ENCODE measurements around the gene CDYL.

DNA sequence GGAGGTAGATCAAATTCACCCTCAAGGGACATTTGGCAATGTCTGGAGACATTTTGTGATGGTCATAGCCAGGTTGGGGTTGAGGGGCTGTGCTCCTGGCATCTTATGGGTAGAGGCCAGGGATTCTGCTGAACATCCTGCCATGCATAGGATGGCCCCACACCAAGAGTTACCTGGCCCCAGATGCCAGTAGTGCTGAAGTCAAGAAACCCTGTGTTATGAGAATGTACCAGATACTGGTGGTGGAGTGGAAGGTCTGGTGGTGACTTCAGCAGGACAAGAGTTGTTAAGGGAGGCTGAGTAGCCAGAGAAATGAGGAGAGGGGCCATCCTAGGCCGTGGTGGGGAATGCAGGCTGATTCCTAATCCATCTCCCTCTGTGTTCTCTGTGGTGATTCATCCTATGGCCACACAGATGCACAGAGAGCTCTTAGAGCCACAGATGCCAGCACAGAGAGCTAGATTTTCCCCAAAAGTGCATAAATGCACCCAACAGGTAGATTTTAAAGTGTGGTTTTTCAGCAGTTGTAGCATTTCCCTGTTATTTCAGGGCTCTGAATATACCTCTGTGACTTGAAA is 43.6 kb downstream of the CDYL start:
- TF ChIP-seq, protein P1, sequence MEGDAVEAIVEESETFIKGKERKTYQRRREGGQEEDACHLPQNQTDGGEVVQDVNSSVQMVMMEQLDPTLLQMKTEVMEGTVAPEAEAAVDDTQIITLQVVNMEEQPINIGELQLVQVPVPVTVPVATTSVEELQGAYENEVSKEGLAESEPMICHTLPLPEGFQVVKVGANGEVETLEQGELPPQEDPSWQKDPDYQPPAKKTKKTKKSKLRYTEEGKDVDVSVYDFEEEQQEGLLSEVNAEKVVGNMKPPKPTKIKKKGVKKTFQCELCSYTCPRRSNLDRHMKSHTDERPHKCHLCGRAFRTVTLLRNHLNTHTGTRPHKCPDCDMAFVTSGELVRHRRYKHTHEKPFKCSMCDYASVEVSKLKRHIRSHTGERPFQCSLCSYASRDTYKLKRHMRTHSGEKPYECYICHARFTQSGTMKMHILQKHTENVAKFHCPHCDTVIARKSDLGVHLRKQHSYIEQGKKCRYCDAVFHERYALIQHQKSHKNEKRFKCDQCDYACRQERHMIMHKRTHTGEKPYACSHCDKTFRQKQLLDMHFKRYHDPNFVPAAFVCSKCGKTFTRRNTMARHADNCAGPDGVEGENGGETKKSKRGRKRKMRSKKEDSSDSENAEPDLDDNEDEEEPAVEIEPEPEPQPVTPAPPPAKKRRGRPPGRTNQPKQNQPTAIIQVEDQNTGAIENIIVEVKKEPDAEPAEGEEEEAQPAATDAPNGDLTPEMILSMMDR (conservative IDR thresholded peaks at IDR 0.05 in 1 of 2, IDR thresholded peaks at IDR 0.05 in 1 of 2; ENCODE audit: extremely low read depth in 1 of 2, insufficient read depth in 1 of 2, low read depth in 1 of 2, low read length in 2 of 2): no peak
- TF ChIP-seq EZH2 (IDR thresholded peaks at IDR 0.05; ENCODE audit: borderline replicate concordance, low read length): no peak
